Sigmoid colon (tissue), 4 donors: ENCODE data around the gene CPSF4L.

Experiments
- CTCF ChIP-seq, 4 experiments: fragments of 450-650 bp in 3 of 4; fragments of 200-600 bp in 1 of 4; IDR thresholded peaks; one replicate each; pipeline ENCODE4 v1.5.1; 2016 to 2019; ENCODE audit warnings: antibody characterized with exemption in 4 of 4, mild to moderate bottlenecking in 3 of 4, moderate library complexity in 2 of 4
- EP300 ChIP-seq, 4 donors: sonication (generic); formaldehyde crosslinking; IDR thresholded peaks; one replicate each; pipeline ENCODE4 v1.6.1; 2017; ENCODE audit warnings: antibody characterized with exemption in 4 of 4
- POLR2A ChIP-seq, 2 donors: fragments of 450-650 bp; IDR thresholded peaks; one replicate each; pipeline ENCODE4 v1.6.1; 2016; ENCODE audit warnings: antibody characterized with exemption in 2 of 2, mild to moderate bottlenecking in 2 of 2, moderate library complexity in 2 of 2
- POLR2AphosphoS5 ChIP-seq, 4 donors: sonication (generic); formaldehyde crosslinking; IDR thresholded peaks; one replicate each; pipeline ENCODE4 v1.6.1; 2017; ENCODE audit warnings: antibody characterized with exemption in 4 of 4

DNA sequence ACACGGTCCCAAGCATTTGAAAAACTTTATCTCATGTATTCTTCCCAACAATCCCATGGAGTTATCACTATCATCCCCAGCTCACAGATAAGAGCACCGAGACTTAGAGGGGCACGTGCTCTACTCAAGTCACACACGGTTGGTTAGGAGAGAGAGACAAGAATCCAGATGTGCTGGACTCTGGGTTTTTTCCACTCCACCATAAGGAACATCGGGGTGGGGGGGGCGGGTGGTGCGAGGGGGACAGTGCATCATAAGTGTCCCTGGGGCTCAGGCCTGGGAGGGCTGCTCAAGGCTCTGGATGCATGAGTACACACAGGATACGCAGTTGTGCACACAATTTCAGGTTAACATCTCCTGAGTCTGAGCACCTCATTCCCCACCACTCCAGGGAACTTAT is 42.8 kb upstream of the CPSF4L start:
- TF ChIP-seq CTCF (IDR thresholded peaks at IDR 0.05) (no peak), POLR2AphosphoS5 (IDR thresholded peaks at IDR 0.05) (no peak), POLR2A (IDR thresholded peaks at IDR 0.05) (no peak), EP300 (IDR thresholded peaks at IDR 0.05) (no peak)
